ENCODE data around the gene RPIA. TPM values are rescaled to one million over a fixed set of nuclear protein-coding genes. Genes with fewer than 3 reads are reported as not detected.

RPIA gene
- total and polyA plus RNA-seq, 9 of the 15 experiments (the other 6 are each of a cell fraction or from before 2014, with no cell fraction given): 7.8 to 41.2 (median 25.8) TPM

DNA sequence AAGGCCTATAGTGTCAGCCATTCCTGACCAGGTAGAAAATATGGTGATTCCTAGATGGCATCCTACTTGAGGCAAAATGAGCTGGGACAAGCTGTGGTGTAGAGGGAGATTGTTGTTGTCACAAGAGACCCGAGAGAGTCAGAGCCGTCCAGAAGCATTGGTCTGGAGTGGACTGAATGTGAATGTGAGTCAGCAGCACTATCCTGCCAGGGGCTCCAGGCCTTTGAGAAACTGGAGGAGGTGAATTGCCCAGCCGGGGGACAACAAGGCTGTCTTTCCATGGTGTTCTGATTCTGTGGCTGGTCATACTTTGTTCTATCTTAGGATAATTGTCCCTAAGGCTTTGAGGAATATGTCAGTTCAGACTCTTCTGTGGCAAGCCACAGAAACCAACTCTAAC lies 34.8 kb upstream of the RPIA start (continued):
- no peak for TF ChIP-seq ZNF592 (IDR thresholded peaks at IDR 0.05)
- TF ChIP-seq, protein P1, sequence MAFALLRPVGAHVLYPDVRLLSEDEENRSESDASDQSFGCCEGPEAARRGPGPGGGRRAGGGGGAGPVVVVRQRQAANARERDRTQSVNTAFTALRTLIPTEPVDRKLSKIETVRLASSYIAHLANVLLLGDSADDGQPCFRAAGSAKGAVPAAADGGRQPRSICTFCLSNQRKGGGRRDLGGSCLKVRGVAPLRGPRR (CRISPR knock-in tag; IDR thresholded peaks at IDR 0.05): no peak
- no peak for TF ChIP-seq ZNF444 (CRISPR knock-in tag; IDR thresholded peaks at IDR 0.05)
- no peak for TF ChIP-seq BDP1 (IDR thresholded peaks at IDR 0.05; ENCODE audit: insufficient read depth, insufficient read length)
- TF ChIP-seq CBX8 (IDR thresholded peaks at IDR 0.05; ENCODE audit: borderline replicate concordance, extremely low read depth, low read depth, low read length, poor library complexity, severe bottlenecking): no peak
- TF ChIP-seq NEUROD1 (IDR thresholded peaks at IDR 0.05; ENCODE audit: borderline replicate concordance, low read depth, low read length, partially characterized antibody): no peak
- TF ChIP-seq ZNF239 (CRISPR knock-in tag; IDR thresholded peaks at IDR 0.05): no peak
- no peak for TF ChIP-seq CREB3L1 (IDR thresholded peaks at IDR 0.05; ENCODE audit: borderline replicate concordance, low read depth)
- no peak for TF ChIP-seq ZNF143 (CRISPR knock-in tag; IDR thresholded peaks at IDR 0.05)
- no peak for TF ChIP-seq EP300 (IDR thresholded peaks at IDR 0.05; ENCODE audit: low read length)
